ENCODE measurements around the gene MGRN1.

- TF ChIP-seq GATA3 (IDR thresholded peaks at IDR 0.05; ENCODE audit: low read depth, low read length) (no peak), GATA2 (IDR thresholded peaks at IDR 0.05; ENCODE audit: low read depth, low read length) (no peak)
Measured at GRCh38 chr16:4631444-4631843, 6.8 kb downstream of the MGRN1 start.
